CMK (cell line): ENCODE data around the gene FKBP2.

Source experiments
- DNase-seq: peaks from one replicate; pipeline ENCODE4 v3.0.0-alpha.2; 2010; ENCODE audit warnings: low read depth

Gene FKBP2

GRCh38 chr11:64285885-64286800 is 45.2 kb downstream of the FKBP2 start:
- DNase-seq, result no peak

DNA sequence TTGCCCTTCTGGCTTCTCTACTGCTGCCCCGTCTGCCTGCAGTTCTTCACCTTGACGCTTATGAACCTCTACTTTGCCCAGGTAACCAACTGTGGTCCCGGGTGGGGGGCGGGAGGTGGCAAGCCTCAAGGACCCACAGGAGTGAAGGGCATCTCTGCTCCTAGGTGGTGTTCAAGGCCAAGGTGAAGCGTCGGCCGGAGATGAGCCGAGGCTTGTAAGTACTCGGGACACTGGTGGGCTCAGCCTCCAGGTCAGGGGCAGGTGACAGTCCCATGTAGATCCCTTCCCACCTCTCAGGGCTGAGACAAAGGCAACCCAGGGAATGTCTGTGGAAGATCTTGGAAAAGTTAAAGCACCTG is 45.9 kb downstream of the FKBP2 start:
- no peak for DNase-seq

GRCh38 chr11:64287676-64288352 is 46.9 kb downstream of the FKBP2 start:
- DNase-seq, result no peak

DNA sequence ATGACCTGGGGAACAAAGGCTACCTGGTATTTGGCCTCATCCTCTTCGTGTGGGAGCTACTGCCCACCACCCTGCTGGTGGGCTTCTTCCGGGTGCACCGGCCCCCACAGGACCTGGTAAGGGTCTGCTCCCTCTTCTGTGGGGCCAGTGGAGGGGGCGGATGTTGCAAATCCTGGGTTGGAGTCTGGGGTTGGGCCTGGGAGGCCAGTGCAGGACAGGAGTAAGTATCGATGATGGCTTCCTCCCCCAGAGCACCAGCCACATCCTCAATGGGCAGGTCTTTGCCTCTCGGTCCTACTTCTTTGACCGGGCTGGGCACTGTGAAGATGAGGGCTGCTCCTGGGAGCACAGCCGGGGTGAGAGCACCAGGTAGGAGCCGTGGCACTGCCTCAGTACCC is 47.5 kb downstream of the FKBP2 start:
- DNase-seq, result no peak

DNA sequence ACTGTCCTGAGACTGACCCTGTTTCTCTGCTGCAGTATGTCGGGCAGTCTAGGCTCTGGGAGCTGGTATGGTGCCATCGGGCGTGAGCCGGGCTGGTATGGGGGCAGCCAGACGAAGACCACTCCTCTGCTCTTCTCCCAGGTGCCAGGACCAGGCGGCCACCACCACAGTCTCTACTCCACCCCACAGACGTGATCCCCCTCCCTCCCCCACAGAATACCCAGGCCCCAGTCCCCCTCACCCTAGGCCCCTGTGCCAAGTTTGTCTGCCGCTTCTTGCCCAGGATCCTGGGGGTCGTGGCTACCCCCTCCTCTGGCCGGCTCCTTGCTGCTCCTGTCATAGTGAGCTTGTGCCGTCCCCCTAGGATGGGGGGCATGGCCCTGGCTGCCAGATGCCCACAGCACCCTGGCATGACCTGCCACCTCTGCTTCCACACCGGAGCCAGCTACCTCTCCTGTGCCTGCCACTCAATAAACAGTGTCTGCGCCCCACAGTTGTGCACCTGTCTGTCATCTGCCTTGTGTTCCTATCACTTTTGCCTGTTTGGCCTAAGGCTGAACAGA is 48.2 kb downstream of the FKBP2 start:
- no peak for DNase-seq

GRCh38 chr11:64290352-64291261 is 49.7 kb downstream of the FKBP2 start:
- DNase-seq, result no peak

GRCh38 chr11:64291262-64291751 is 50.4 kb downstream of the FKBP2 start, which contains the start of gene KCNK4:
Gene KCNK4 (plus strand): TSS chr11:64291302. CDS start chr11:64293019, 1,717 bp downstream.
- no peak for DNase-seq

DNA sequence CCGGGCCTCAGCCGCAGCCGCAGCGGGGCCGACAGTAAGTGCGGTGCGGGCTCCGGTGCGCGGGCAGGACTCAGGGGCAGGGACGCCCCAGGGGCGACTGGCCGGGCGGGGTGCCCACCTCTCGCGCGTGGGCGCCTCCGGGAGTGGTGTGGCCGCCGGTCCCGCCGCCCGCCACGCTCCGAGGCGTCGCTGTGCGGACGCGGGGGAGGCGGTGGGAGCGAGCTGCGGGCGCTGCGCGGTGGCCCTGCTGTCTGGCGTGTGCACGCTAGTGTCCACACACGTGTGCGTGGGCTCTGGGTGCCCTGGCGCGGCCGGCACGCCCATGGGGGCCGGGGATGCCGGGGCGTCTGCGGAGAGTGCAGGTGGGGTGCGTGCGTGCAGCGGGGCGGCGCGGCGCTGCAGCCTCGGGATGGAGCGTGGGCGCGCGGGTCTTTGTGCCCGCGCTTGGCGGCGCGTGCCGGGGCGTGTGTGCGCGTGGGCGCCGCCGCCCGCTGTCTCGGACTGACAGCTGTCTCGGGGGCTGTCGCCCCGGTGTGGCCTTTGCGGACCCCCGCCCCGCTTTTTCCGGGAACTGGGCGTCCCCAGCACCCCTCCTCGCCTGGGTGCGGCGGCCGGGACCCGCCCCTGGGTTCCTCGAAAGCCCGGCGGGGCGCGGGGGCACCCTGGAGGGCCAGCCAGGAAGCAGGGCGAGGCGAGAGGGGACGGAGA is 51.0 kb downstream of the FKBP2 start:
- DNase-seq, result no peak

- no peak for DNase-seq
Measured at GRCh38 chr11:64292460-64293254, 51.8 kb downstream of the FKBP2 start.
